ENCODE measurements around the gene ASPG.

- TF ChIP-seq TAF1 (IDR thresholded peaks at IDR 0.05; ENCODE audit: low read depth) (no peak), EZH2 (IDR thresholded peaks at IDR 0.05; ENCODE audit: borderline replicate concordance, insufficient read depth, low read length, poor library complexity, severe bottlenecking) (no peak), CTCF (IDR thresholded peaks at IDR 0.05; ENCODE audit: poor library complexity, severe bottlenecking) (no peak), MXI1 (conservative IDR thresholded peaks at IDR 0.05; ENCODE audit: poor library complexity, severe bottlenecking) (no peak), POLR2AphosphoS5 (IDR thresholded peaks at IDR 0.05) (no peak), RAD21 (conservative IDR thresholded peaks at IDR 0.05) (no peak), EP300 (conservative IDR thresholded peaks at IDR 0.05; ENCODE audit: poor library complexity, severe bottlenecking) (no peak)
Observed at GRCh38 chr14:104107101-104107581, 21.6 kb downstream of the ASPG start.

Measured in neural cell (in vitro differentiated cells).